AG04450 (cell line): ENCODE measurements around the gene TMEM45A. TPM values are rescaled to one million over a fixed set of nuclear protein-coding genes. Genes with fewer than 3 reads are reported as not detected.

Experiments
- CTCF ChIA-PET: fragments of 300-600, 350-600 bp; formaldehyde crosslinking; extraction: SDS; loops from one replicate; lab custom pipeline; 2022; ENCODE audit warnings: antibody characterized with exemption, inconsistent platforms; lab: Charles Lee
- POLR2A ChIA-PET: fragments of 350-600 bp; formaldehyde crosslinking; extraction: SDS; loops from one replicate; lab custom pipeline; 2021; ENCODE audit warnings: antibody characterized with exemption, inconsistent platforms; lab: Yijun Ruan, JAX
- DNase-seq: peaks from one replicate; pipeline ENCODE4 v3.0.0-alpha.2; 2011; ENCODE audit warnings: low read depth, low spot score
- H3K27ac ChIP-seq: one replicate; pipeline ENCODE4 v1.5.1; 2012; ENCODE audit warnings: low read depth, low read length, control low read depth
- H3K27me3 ChIP-seq: one replicate; pipeline ENCODE4 v1.6.0; 2012; ENCODE audit warnings: low read length; ENCODE audit not compliant: control insufficient read depth, insufficient read depth
- H3K4me3 ChIP-seq: 2 replicates; pipeline ENCODE4 v1.5.1; 2011; ENCODE audit warnings: mild to moderate bottlenecking, low read depth, low read length, control low read depth
- H3K9me3 ChIP-seq: 2 replicates; pipeline ENCODE4 v1.5.1; 2012; ENCODE audit warnings: low read length; ENCODE audit not compliant: control insufficient read depth, insufficient read depth
- CTCF ChIP-seq: IDR thresholded peaks from 2 replicates; pipeline ENCODE4 v1.5.1; 2011; ENCODE audit warnings: low read depth, low read length, control low read depth, inconsistent platforms
- polyA plus RNA-seq: library from polyadenylated mRNA; depleted of rRNA; stranded (reverse); fragments of >200 nt; gene quantifications from 2 replicates; pipeline ENCODE4 v1.2.3, GENCODE V29; 2011

Gene TMEM45A
- polyA plus RNA-seq, 1 experiment, result 42.8 TPM

- no peak for TF ChIP-seq CTCF
- H3K9me3 ChIP-seq, result no peaks in the 10 kb centered on the region; the same call in 1 of the 2 replicates
- peaks cover 4% of the 10 kb centered on the region for H3K27me3 ChIP-seq
- no peak overlapping the region for H3K4me3 ChIP-seq
- ChIA-PET CTCF (interaction anchor here (0.8 to 6.2 kb wide), 14 partner anchors 9 to 758 kb away, joined by 3 to 398 read pairs (median 8); partner anchors contain the start of gene TMEM45A), POLR2A (interaction anchor here (1.6 kb wide), 1 partner anchor 98 kb away, joined by 9 read pairs; the partner anchor contains the start of gene TMEM45A)
- no peak for DNase-seq
- no peak overlapping the region for H3K27ac ChIP-seq
Observed at GRCh38 chr3:100590840-100591147, 98.4 kb downstream of the TMEM45A start.

- no peak overlapping the region for H3K4me3 ChIP-seq
- H3K27me3 ChIP-seq, result peaks cover 4% of the 10 kb centered on the region
- no peak for TF ChIP-seq CTCF
Observed at GRCh38 chr3:100591411-100591810, 99.0 kb downstream of the TMEM45A start.

GRCh38 chr3:100600181-100601042 is 108.0 kb downstream of the TMEM45A start:
- Histone ChIP-seq H3K4me3 (no peak overlapping the region), H3K9me3 (no peaks in the 10 kb centered on the region), H3K27me3 (peaks cover 2% of the 10 kb centered on the region), H3K27ac (no peak overlapping the region)
- CTCF ChIA-PET, result interaction anchor here (1.2 to 2.8 kb wide), 2 partner anchors 9 to 11 kb away, joined by 3 to 11 read pairs; no protein-coding TSS in a partner anchor
- TF ChIP-seq CTCF, result no peak
- no peak for DNase-seq
- POLR2A ChIA-PET, result no interaction called here

More at GRCh38 chr3:100591411-100591810, 99.0 kb downstream of the TMEM45A start:
- Histone ChIP-seq H3K9me3 (no peaks in the 10 kb centered on the region), H3K27ac (no peak overlapping the region)
- ChIA-PET CTCF (interaction anchor here (0.6 to 6.2 kb wide), 21 partner anchors 9 to 803 kb away, joined by 3 to 398 read pairs (median 7); partner anchors contain the start of genes LNP1, TMEM45A and TOMM70), POLR2A (no interaction called here)
- no peak for DNase-seq

- H3K27ac ChIP-seq, result peak overlapping the region; percentile 21
- peaks cover 2% of the 10 kb centered on the region for H3K27me3 ChIP-seq
- no peaks in the 10 kb centered on the region for H3K9me3 ChIP-seq
- ChIA-PET CTCF (interaction anchor here (0.6 to 3.1 kb wide), 15 partner anchors 9 to 594 kb away, joined by 3 to 23 read pairs (median 5); no protein-coding TSS in a partner anchor), POLR2A (interaction anchor here (0.7 kb wide), 1 partner anchor 140 kb away, joined by 3 read pairs; no protein-coding TSS in a partner anchor)
- no peak overlapping the region for H3K4me3 ChIP-seq
- no peak for DNase-seq
- no peak for TF ChIP-seq CTCF
Observed at GRCh38 chr3:100602506-100603444, 110.4 kb downstream of the TMEM45A start.
